Stimulated activated naive CD4-positive, alpha-beta T cell (primary cell): ENCODE measurements around the gene COL8A1.

Source experiments
- DNase-seq, 6 experiments: peaks; one replicate each; lab custom pipeline; 2025; lab: John Stamatoyannopoulos, UW

Gene COL8A1

DNA sequence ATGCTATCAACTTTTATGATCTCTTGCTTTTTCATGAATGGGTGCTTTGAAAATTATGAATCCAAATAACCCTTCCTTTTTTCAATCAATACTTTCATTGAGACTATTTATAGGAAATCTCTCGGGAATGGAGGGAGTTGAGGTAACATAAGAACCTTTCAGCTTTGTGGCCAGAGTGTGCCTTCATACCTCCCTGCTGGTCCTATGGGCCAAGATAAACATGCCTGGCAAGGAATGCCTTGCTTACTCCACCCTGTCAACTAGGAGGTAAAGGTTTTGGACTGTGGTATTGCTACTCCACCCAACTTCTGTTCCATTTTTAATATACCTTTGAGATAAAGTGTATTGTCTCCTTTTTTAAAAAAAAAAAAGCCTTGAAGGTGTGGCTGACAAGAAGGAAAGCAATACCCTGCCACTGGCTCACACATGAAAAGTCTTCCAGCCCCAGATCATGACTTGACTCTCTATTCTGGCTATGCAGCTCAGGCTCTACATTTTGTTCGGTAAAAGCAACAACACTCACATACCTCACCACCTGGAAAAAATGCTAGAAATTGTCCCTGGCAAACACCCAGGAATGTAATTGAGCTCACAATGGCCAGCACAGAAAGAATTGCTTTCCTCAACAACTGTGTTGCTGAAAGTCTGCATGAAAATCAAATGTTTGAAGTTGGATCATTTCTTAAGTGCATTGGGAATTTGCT, 35.8 kb downstream of the COL8A1 start:
- DNase-seq: no peak

DNA sequence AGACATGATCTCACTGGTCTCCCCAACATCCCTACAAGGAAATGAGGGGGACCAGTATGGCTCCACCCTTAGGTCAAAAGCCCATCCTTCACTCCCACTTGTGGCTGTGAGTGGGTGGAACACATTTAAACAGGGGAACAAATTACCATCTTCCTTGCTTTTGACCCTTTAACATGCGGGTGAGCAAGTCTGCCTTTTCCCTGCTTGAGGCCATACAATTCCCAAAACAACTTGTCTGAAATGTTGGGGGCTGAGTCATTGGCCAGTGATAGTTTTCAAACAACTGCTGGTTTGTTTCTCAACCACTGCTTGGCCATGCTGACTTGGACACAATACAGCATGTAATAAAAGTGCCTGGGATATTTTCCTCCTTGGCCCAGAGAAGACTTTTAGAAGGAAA, 39.6 kb downstream of the COL8A1 start:
- no peak for DNase-seq

DNA sequence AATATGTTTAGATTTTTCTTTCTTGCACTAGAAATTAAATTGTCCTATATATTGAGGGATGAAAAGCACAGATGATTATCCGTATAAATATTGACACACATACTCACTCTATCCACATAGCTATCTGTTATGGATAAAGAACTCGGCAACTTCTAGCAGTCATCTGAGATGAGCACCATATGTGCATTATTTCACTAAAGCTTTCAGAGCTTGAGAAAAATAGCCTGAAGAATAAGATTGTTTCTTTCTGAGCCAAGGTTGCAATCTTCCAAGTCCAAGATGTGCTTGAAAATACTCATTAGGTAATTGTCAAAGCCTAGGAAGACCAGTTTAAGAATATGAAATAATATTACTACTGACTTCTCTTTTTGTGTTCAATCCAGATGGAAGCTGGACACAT, 40.5 kb downstream of the COL8A1 start:
- DNase-seq: no peak

DNA sequence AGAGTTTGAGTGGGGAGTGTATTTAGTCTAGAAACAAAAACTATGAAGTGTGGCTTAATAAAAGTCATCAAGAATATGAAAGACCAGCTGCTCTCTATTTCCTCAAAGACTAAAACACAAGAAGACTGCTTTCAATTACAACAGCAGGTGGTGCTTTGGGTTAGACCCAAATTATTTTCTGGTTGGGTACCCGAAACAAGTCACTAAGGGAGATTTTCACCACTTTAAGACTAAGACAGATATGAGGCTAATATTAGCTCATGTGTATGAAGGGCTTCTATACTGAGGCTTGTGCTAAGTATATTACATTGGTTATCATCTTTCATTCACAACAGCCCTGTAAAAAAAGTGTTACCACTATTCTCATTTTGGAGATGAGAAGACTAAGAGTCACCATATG, 43.1 kb downstream of the COL8A1 start:
- DNase-seq: no peak

DNA sequence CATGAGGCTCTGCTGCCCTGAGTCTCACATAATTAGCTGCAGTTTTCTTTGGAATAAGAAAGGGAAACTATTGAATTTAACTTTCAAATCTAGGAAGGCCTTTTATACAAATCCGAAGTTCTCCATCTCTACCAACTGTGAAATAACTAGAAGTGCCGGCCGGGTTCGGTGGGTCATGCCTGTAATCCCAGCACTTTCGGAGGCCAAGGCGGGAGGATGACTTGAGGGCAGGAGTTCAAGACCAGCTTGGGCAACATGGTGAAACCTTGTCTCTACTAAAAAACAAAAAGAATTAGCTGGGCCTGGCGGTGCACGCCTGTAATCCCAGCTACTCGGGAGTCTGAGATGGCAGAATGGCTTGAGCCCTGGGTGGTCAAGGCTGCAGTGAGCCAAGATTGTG, 43.6 kb downstream of the COL8A1 start:
- no peak for DNase-seq

DNA sequence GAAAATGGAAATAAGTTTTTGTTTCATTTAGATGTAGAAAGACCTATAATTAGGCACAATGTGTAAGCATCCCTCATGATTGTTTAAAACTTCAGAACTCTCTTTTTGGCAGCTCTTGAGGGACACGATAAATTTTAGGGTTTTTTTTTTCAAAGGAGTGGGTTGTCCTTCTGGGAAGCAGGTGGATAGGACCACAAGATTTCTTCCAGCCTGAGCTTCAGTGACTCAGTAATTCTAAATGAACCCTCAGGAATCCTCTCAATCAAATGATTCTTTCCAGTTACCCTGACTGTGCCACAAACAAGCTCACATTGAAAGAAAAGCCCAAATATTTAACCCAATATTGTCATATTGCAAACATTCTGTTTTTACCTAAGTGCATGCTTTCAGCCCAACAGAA, 45.1 kb downstream of the COL8A1 start:
- no peak for DNase-seq

DNA sequence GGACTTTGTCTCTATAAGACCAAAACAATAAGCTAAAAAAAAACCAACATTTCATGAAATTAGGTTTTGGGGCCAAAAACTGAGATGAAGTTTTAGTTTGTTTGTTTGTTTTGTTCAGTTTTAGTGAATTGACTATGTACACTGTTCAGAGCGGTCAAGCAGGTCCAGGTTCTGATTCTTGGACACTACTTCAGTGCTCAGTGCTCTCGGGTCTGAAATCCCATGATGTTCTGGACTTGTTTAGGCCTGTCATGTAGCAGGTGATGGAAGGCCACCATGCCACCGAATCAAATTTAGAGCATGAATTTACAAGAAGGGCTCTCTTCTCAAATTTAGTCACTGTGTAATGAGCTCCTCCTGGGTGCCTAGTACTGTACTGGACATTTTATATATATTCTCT, 45.5 kb downstream of the COL8A1 start:
- DNase-seq: no peak

DNA sequence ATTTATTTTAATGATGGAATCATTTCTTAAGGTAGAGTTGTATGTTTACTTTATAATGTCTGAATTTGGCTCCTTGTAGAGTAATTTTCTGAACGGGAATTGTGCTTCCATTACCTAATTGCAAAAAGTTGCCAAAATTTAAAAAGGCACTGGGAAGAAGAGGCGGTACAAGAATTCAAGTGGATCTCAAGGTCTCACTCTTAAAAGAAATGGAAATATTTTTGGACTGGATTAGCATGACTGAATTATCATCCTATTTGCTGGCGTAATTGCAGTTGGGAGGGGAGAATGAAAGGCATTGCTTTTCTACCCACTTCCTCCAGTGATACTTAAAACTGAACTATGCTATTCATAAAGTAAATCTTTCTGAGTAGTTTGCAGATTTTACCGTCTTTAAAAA, 46.2 kb downstream of the COL8A1 start:
- no peak for DNase-seq

DNA sequence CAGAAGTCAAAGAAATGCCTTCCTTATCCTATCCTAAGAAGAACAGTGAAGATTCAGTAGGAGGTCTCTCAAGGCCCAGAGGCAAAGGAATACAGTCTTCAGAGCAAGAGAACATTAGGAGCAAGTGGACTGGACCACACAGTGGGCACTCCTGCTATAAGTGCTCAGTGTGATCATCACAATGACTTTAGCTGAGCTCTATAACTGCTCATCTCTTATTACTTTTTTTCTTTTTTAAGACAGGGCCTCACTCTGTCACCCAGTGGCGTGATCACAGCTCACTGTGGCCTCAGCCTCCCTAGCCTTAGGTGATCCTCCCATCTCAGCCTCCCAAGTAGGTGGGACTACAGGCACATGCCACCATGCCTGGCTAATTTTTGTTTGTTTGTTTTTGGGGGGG, 48.1 kb downstream of the COL8A1 start:
- no peak for DNase-seq

DNA sequence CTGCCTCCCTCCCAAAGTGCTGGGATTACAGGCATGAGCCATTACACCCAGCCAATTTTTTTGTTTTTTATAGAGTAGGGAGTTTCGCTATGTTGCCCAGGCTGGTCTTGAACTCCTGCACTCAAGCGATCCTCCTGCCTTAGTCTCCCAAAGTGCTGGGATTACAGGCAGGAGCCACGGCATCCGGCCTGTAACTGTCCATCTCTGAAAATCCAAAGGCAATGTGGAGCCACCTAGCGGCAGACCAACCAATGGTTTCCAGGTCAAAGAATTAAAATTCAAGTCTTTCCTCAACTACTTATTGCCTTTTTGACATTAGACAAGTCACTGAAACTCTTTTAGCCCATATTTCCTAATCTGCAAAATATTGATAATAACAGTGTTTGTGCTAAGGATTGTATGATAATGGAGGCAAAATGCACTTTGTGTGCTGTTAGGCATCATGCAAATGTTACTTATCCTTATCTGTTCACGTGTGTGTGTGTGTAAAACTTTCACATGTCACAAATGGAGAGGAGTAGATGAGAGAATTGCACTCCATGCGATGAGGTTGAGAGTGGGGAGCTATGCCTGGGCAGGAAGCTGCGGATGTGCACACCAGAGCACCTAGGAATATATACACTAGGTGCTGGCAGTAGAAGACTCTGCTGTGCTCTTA, 48.7 kb downstream of the COL8A1 start:
- DNase-seq: no peak

DNA sequence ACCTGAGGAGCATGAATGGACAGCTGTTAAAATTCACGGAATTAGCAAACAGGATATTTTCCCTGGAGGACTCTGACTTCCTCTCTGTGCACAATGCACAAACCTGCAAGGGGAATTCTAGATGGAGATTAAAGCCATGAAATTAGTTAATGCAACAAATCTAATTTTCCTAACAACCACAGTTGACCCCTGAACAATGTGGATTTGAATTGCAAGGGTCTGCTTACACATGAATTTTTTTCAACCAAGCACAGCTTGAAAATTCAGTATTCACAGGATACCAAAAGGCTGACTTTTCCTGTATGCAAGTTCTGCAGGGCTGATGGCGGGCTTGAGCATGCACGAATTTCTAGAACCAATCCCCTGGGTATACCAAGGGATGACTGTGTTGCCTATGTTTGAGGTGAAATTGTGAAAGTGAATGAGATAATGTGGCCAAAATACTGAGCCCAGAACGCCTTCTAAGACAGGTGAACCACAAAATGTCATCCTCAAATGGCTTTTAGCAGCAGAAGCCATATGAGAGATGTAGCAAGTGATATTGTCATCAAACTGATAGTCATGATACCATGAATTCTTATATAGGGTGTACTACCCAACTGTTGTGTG, 52.5 kb downstream of the COL8A1 start:
- DNase-seq: no peak

DNA sequence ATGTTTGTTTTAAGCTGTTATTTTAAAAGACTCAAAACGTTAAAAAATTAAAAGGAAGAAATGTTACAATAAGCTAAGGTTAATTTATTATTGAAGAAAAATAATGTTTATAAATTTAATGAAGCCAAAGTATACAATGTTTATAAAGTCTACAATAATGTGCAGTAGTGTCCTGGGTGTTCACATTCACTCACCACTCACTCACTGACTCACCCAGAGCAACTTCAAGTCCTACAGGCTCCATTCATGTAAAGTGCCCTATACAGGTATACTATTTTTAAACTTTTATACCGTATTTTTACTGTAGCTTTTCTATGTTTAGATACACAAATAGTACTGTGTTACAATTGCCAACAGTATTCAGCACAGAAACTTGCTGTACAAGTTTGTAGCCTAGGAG, 55.2 kb downstream of the COL8A1 start:
- no peak for DNase-seq

DNA sequence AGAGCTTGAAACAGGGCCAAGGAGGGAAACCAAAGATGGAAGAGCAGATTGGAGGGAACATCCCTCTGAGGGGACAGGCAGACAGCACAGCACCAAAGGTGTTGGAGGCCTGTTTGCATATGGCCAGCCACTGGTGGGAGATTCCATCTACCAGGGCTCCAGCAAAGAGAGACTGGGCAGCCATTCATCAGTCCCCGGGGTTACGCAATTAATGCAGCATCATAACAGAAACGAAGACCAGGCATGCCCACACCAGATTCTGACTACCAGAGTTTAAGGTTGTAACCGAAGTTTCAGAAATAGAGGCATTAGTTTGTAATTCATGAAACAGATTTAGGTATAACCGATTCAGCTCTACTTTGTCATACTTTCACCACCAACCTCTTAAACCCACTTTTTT, 58.1 kb downstream of the COL8A1 start:
- no peak for DNase-seq

DNA sequence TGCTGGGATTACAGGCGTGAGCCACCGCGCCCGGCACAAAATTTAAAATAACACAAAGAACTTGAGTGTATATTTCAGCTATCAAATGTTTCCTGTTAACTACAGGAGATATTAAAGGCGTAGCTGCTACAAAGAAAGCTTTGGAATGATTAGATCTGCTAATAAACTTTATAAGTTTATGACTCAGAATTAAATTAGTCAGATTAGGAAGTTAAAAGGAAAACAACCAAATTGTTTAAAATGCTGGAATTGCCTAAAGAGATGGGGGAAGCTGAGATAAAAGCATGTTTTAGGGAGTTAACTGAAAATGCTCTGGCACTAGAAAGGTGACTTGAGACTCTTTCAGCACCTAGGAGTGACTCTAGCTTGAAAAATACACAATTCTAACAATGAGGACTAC, 58.9 kb downstream of the COL8A1 start:
- DNase-seq: no peak

DNA sequence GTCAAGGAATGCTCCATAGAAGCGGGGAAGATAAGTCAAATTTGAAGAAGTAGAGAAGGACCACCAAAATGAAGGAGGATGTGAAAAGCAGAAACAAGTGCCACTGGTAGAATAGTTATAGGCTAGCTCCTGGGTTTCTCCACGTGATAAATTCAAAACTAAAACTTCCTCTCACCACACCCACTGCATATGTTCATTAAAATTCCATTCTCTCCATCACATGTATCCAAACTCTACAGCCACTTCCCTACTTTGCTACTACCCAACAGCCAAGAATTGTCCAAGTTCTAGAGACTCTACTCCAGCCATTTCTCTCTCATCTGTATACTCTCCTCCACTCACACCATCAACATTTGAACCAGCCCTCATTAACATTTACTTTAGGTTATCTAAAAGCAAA, 60.5 kb downstream of the COL8A1 start:
- no peak for DNase-seq

DNA sequence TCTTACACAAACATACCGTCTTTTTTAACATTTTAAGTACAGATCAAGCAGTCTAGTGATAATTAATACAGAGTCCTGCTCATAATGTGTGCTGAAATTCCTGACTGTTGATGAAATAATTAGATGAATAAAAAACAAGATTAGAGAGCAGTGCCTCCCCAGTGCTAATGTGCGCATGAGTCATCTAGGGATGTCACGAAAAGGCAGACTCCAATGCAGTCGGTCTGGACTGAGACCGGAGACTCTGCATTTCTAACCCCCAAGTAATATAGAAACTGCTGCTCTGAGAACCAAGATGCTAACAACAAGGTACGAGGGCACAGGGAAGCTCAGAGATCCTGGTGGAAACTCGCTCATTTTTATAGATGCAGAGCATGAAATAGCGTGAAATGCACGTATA, 61.4 kb downstream of the COL8A1 start:
- DNase-seq: no peak

DNA sequence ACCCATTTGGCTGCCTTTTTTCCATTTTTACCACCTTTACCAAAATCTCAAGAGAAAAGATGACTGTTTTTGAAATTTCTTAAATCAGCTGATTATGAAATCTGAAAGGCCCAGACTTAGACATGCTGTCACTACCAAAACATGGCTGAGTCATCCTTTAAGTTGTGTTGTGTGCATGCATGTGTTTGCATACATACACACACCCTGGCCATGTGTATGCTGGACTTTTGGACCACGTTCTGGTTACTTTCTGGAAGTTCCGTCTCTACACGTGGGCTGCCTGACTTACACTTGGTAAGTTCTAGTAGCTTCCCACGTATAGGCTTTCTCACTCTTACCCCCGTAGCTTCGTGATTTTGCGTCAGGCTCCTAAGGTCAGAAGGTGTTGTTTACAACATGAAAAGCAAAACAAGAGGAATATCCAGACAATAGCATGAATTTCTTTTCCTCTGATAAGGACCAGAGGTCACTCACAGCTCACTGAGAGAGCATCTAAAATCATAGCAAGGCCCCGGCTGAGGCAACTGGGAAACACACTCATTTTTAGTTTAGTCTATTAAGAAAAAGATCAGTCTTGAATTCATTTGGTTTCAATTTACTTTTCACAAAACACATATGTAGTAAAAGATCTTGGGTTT, 62.4 kb downstream of the COL8A1 start:
- DNase-seq: no peak

DNA sequence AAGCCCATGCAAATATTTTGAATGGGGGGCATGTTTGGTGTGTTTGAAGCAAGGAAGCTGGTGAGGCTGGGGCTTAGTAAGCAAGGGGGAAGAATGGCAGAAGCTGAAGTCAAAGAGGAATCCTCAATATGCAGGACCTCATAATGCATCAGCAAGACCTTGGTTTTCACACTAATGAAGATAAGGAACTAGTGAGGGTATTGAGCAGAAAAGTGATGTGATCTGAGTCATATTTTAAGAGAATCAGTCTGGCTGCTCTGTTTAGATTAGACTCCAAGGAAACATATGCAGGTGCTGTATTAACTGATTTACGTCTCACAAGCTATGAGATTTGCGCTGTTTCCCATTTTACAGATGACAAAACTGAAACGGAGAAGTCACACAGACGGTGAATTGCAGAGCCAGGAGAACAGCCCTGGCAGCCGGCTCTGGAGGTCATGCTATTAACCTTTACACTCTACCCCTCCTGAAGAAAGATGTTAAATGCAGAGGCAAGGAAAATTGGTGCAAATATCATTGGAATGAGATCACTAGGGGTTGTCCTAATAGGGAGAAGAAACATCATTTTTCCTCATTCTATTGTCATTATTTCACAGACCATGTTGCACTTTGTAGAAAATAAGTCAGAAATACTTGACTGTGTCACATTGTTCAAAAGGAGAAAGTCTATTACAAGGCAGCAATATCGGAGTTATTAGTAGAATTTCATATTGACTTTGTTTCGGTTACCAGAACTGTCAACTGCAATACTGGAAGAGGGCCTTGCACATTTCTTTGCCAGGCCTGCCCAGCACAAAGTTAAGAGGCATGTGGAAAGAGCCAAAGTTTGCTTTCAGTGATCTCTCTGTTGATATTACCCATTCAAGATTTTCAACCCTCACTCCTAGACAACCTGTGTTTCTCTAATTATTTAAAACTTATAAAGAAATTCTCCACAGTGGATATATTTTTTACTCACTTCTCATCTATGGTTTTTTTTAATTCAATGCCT, 64.9 kb downstream of the COL8A1 start:
- DNase-seq: no peak

DNA sequence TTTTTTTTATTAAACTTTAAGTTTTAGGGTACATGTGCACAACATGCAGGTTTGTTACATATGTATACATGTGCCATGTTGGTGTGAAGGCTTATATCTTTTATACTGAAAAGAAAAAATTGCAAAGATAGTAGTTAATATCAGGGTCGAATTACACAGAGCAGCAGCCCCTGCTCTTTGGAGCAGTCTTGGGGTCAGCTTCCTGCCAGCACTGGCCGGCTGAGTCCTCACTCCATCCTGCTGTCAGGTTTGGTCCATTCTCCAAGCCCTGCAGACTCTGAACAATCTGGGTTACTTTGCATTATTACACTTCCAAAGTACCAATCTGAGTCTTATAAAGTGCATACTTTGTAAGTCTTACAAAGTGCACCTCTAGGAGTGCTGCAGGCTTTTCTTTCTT, 66.0 kb downstream of the COL8A1 start:
- DNase-seq: no peak

DNA sequence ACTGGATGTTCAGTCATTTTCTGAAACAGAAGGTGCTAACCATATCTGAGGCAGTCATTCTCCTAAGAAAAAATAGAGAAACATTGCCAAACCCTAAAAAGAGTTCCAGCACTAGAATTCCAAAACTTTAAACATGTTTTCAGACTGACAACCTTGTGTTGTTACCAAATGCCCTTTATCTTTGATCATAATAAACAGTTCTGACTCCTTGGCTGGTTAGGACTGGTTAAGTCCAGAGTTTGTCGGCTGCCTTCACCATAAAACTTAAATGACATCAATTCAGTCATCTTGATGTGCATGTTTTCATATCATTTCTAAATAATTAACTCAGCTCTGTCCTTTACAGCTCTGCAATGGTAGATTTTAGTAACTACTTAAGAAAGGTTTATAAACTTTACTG, 68.0 kb downstream of the COL8A1 start:
- DNase-seq: no peak

DNA sequence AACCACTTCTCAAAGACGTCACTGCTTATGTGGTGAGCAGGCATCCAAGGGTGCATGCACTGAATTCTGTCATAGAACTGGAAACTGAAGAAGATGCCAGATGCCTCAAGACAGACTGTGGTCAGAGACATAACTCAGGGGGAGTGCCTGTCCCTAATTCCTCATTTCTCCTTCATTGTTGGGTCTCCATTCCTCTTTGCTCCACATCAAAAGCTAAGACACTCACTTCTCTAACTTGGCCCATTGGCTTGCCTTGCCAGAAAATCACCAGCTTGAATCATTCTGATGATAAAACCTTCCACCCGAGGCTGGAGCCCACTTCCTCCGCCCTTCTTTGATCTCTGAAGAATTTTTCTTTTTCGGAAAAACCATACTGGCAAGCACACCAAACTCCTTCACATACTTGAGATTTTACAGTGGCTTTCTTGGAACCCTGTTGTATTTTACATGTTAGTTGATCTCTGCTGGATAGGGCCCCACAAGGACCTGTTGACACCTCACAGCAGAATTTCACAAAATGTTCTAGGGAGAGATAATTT, 69.9 kb downstream of the COL8A1 start:
- DNase-seq: no peak

DNA sequence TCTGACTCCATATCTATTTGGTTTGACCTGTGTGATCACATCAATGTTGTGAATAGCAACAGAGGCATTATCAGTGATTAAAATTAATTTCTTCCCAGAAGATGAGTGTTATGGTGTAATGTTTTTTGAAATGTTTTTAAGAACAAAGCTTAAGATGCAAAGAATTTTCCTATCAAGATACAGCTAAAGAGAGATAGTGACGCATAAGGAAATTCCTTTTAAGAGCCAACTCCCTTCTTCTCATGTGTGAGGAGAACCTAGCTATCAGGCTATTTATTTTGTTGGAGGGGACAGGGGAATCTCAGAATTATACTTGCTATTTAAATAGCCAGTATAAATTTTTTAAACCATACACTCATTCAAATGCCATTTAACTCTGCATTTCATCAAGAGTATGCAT, 71.3 kb downstream of the COL8A1 start:
- no peak for DNase-seq
